ENCODE data around the gene AFF1. TPM values are rescaled to one million over a fixed set of nuclear protein-coding genes. Genes with fewer than 3 reads are reported as not detected.

Gene AFF1
- total RNA-seq, 1 experiment from 2014 or later = 23.9 TPM

- no peak for DNase-seq (ENCODE audit: low read depth, low spot score)
- in situ Hi-C loops (cut with HindIII; ENCODE audit: low pct_unique_long_range_greater_than_20kb, low sequenced_read_pairs) = no loop called here
- intact Hi-C loops (cut with micrococcal nuclease; ENCODE audit: unreplicated experiment) = no loop called here
- Histone ChIP-seq H3K4me1 (ENCODE audit: control insufficient read depth, insufficient read depth, low read length) (no peaks in the 10 kb centered on the region), H3K36me3 (ENCODE audit: control insufficient read depth, insufficient read depth, low read length) (no peaks in the 10 kb centered on the region), H3K4me3 (ENCODE audit: low read depth in 2 of 2, low read length in 2 of 2) (no peak overlapping the region), H3K27ac (ENCODE audit: low read length) (no peak overlapping the region), H3K27me3 (ENCODE audit: control insufficient read depth, insufficient read depth, low read length) (no peaks in the 10 kb centered on the region), H3K9me3 (ENCODE audit: control insufficient read depth, insufficient read depth, low read depth, low read length) (no peaks in the 10 kb centered on the region)
- ChIA-PET CTCF (no interaction called here), POLR2A (no interaction called here)
- TF ChIP-seq POLR2AphosphoS5 (IDR thresholded peaks at IDR 0.05; ENCODE audit: low read depth, low read length) = no peak
- TF ChIP-seq SIN3A (IDR thresholded peaks at IDR 0.05; ENCODE audit: borderline replicate concordance, insufficient read depth, low read depth, low read length) = no peak
- TF ChIP-seq TCF7L2 (IDR thresholded peaks at IDR 0.05; ENCODE audit: low read depth, low read length) = no peak
- TF ChIP-seq CTCF (IDR thresholded peaks at IDR 0.05) = no peak
- TF ChIP-seq REST (IDR thresholded peaks at IDR 0.05; ENCODE audit: insufficient read depth in 1 of 2, low read depth in 2 of 2, low read length in 1 of 2) = no peak
- BruUV-seq (replicated peaks) = no TSS peak
- peak; percentile 68; the same call in 1 of the 2 replicates for ATAC-seq
These were observed 104.2 kb downstream of the AFF1 start for GRCh38 chr4:87038837-87039615.

GRCh38 chr4:87041141-87041540 is 106.3 kb downstream of the AFF1 start:
- no TSS peak for BruUV-seq (replicated peaks)
- TF ChIP-seq REST (IDR thresholded peaks at IDR 0.05; ENCODE audit: insufficient read depth in 1 of 2, low read depth in 2 of 2, low read length in 1 of 2) (no peak), SIN3A (IDR thresholded peaks at IDR 0.05; ENCODE audit: borderline replicate concordance, insufficient read depth, low read depth, low read length) (no peak), TCF7L2 (IDR thresholded peaks at IDR 0.05; ENCODE audit: low read depth, low read length) (no peak), POLR2AphosphoS5 (IDR thresholded peaks at IDR 0.05; ENCODE audit: low read depth, low read length) (no peak), CTCF (IDR thresholded peaks at IDR 0.05) (no peak)
- Histone ChIP-seq H3K4me3 (ENCODE audit: low read depth in 2 of 2, low read length in 2 of 2) (no peak overlapping the region), H3K9me3 (ENCODE audit: control insufficient read depth, insufficient read depth, low read depth, low read length) (no peaks in the 10 kb centered on the region), H3K4me1 (ENCODE audit: control insufficient read depth, insufficient read depth, low read length) (no peaks in the 10 kb centered on the region; the same call in 1 of the 2 replicates), H3K27ac (ENCODE audit: low read length) (no peak overlapping the region), H3K36me3 (ENCODE audit: control insufficient read depth, insufficient read depth, low read length) (no peaks in the 10 kb centered on the region), H3K27me3 (ENCODE audit: control insufficient read depth, insufficient read depth, low read length) (no peaks in the 10 kb centered on the region)
- DNase-seq (ENCODE audit: low read depth, low spot score) = no peak
- in situ Hi-C loops (cut with HindIII; ENCODE audit: low pct_unique_long_range_greater_than_20kb, low sequenced_read_pairs) = no loop called here
- intact Hi-C loops (cut with micrococcal nuclease; ENCODE audit: unreplicated experiment) = no loop called here
- ChIA-PET POLR2A (no interaction called here), CTCF (no interaction called here)
- ATAC-seq = no peak

Data from Panc1 (cell line).